GM21737 (cell line): Measurements from ENCODE around the gene ZNF177.

Experiments used
- ATAC-seq: cut with Tn5 transposase; IDR thresholded peaks from one replicate; pipeline ENCODE4 v1.9.1; 2021; ENCODE audit warnings: mild to moderate bottlenecking, moderate library complexity; ENCODE audit not compliant: unreplicated experiment

The ZNF177 gene

DNA sequence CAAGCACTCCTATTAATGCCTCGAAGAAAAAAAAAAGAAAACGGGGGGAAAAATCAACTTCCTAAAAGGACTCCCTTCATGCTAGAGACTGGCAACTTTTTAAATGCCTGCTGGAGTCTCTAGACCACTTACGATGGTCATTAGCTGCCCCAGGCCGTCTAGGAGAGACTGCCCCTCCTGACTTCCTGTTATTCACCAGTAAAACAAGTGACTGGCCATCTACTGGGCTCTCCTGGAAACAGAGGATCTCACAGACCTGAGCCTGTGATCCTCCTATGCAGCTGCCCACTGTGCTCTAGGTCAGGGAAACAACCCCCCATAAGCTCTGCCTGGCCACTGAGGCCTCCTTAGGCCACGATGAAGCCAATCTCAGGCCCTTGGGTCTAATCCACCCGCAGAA, 65.1 kb downstream of the ZNF177 start:
- no peak for ATAC-seq

DNA sequence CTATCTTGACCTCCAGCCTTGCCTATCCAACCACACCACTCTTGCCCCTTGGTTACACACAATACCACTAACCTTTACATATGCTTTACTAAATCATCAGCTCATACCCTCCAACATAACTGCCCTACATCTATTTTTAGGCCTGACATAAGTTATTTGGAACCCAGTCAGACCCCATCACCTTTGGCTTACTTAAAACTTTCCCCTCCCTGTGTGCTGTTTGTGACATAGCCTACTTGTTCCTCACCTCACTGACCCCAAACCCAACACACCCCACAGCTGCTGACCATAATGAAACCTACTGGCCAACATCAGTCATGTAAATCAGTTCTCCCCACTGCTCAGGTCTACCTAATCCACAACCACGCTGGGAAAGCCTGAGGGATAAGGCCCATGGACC, 67.6 kb downstream of the ZNF177 start:
- no peak for ATAC-seq

DNA sequence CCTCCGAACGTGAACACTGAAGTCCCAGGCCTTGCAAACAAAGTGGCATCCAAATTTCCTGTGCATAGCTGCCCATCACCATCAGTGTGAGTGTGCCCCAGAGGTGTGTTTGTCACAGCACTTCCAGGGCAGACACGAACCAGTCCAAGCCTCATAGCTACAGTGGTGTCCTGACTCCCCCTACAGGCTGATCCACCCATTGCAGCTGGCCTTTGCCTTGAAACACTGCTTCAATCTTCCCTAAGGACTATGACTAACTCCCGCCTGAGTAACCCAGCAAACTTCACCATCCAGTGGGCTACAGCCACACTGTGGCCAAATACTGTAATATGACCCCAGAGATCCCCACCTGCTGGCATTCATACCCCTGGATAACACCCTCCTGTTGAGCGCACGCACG, 68.7 kb downstream of the ZNF177 start:
- no peak for ATAC-seq
